ENCODE measurements around the gene DLGAP5. TPM values are rescaled to one million over a fixed set of nuclear protein-coding genes. Genes with fewer than 3 reads are reported as not detected.

Gene DLGAP5
- total and polyA plus RNA-seq, 4 donors: 0.34 to 5.0 (median 0.63) TPM

GRCh38 chr14:55128386-55129085 lies 62.8 kb downstream of the DLGAP5 start:
- ATAC-seq (ENCODE audit: insufficient read depth, low FRiP score) (no peak), DNase-seq (no peak)
- H3K4me3 ChIP-seq: peak overlapping the region; percentile 70
- H3K4me1 ChIP-seq (ENCODE audit: control insufficient read depth in 5 of 5, insufficient read depth in 5 of 5, low read length in 5 of 5): peaks cover 0 to 19% (median 9%) of the 10 kb centered on the region in 5 donors
- WGBS, 2 donors: 14 to 15% methylated on average over 20 of the region's 20 CpGs
- TF ChIP-seq CTCF (IDR thresholded peaks at IDR 0.05; ENCODE audit: control extremely low read depth, extremely low read depth): no peak
- H3K9ac ChIP-seq (ENCODE audit: insufficient read depth in 1 of 2, low read length in 2 of 2): no peak overlapping the region
- peak overlapping the region; percentile 95 to 96 for H3K27ac ChIP-seq (ENCODE audit: low read depth in 1 of 2, low read length in 1 of 2)
- H3K9me3 ChIP-seq (ENCODE audit: control insufficient read depth in 4 of 4, insufficient read depth in 3 of 4, low read length in 3 of 4): no peaks in the 10 kb centered on the region
- no peaks in the 10 kb centered on the region for H3K27me3 ChIP-seq (ENCODE audit: control insufficient read depth in 3 of 3, insufficient read depth in 3 of 3, low read length in 2 of 3)
- H3K36me3 ChIP-seq (ENCODE audit: control insufficient read depth in 4 of 4, insufficient read depth in 4 of 4, low read length in 4 of 4): no peaks in the 10 kb centered on the region

GRCh38 chr14:55127460-55127951 lies 63.9 kb downstream of the DLGAP5 start:
- Histone ChIP-seq H3K4me3 (no peak overlapping the region), H3K9ac (ENCODE audit: insufficient read depth in 1 of 2, low read length in 2 of 2) (no peak overlapping the region), H3K9me3 (ENCODE audit: control insufficient read depth in 4 of 4, insufficient read depth in 3 of 4, low read length in 3 of 4) (no peaks in the 10 kb centered on the region), H3K4me1 (ENCODE audit: control insufficient read depth in 5 of 5, insufficient read depth in 5 of 5, low read length in 5 of 5) (peaks cover 8 to 23% (median 18%) of the 10 kb centered on the region in 5 donors), H3K27ac (ENCODE audit: low read depth in 1 of 2, low read length in 1 of 2) (no peak overlapping the region), H3K36me3 (ENCODE audit: control insufficient read depth in 4 of 4, insufficient read depth in 4 of 4, low read length in 4 of 4) (no peaks in the 10 kb centered on the region), H3K27me3 (ENCODE audit: control insufficient read depth in 3 of 3, insufficient read depth in 3 of 3, low read length in 2 of 3) (no peaks in the 10 kb centered on the region)
- no peak for DNase-seq
- ATAC-seq (ENCODE audit: insufficient read depth, low FRiP score): no peak
- no peak for TF ChIP-seq CTCF (IDR thresholded peaks at IDR 0.05; ENCODE audit: control extremely low read depth, extremely low read depth)
- WGBS, 2 donors: 51 to 57% methylated on average over 2 of the region's 2 CpGs

DNA sequence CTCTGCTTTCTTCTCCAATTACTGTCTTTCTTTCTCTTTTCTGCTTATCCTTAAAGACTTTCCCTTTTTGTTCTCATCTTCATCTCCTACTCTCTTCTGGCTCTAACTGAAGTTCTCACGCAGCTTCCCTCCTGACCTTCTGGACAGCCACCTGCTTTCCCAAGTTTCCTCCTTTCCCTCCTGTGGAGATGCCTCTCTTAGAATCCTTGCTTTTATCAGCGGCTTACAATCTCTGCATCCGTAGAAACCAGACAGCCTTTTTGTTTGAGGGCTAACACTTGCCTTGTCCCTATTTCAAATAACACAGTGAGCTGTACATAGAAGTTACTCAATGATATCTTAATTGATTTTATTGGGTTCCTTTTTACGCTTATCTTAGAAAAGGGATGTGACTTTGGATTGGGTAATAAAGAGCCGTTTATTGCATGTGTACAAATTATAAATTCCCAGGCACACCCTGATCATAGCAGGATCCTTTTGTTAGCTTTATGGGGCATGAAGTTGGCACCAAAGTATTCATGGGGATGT lies 64.4 kb downstream of the DLGAP5 start:
- ATAC-seq (ENCODE audit: insufficient read depth, low FRiP score): no peak
- WGBS, 2 donors: 56 to 76% methylated on average over 5 of the region's 5 CpGs
- no peaks in the 10 kb centered on the region for H3K9me3 ChIP-seq (ENCODE audit: control insufficient read depth in 4 of 4, insufficient read depth in 3 of 4, low read length in 3 of 4)
- H3K9ac ChIP-seq (ENCODE audit: insufficient read depth in 1 of 2, low read length in 2 of 2): no peak overlapping the region
- no peak overlapping the region for H3K4me3 ChIP-seq
- no peaks in the 10 kb centered on the region for H3K36me3 ChIP-seq (ENCODE audit: control insufficient read depth in 4 of 4, insufficient read depth in 4 of 4, low read length in 4 of 4)
- peaks cover 10 to 28% (median 20%) of the 10 kb centered on the region in 5 donors for H3K4me1 ChIP-seq (ENCODE audit: control insufficient read depth in 5 of 5, insufficient read depth in 5 of 5, low read length in 5 of 5)
- no peak for DNase-seq
- no peaks in the 10 kb centered on the region for H3K27me3 ChIP-seq (ENCODE audit: control insufficient read depth in 3 of 3, insufficient read depth in 3 of 3, low read length in 2 of 3)
- H3K27ac ChIP-seq (ENCODE audit: low read depth in 1 of 2, low read length in 1 of 2): peak overlapping the region in 1 of 2 donors; percentile 65
- TF ChIP-seq CTCF (IDR thresholded peaks at IDR 0.05; ENCODE audit: control extremely low read depth, extremely low read depth): no peak

Data from lung (tissue), 12 donors.